Sigmoid colon (tissue), 7 donors: ENCODE data around the gene OR10G3. TPM values are rescaled to one million over a fixed set of nuclear protein-coding genes. Genes with fewer than 3 reads are reported as not detected.
"Not testable (repeated sequence)": the region's sequence is repeated elsewhere in the genome, so short reads cannot be mapped to it uniquely, and the experiment has no call there.

ENCODE experiments used
- DNase-seq: peaks from one replicate; pipeline ENCODE4 v3.0.0-alpha.2; 2019
- H3K27ac ChIP-seq, 4 donors: fragments of 200-600 bp; sonication (generic); one replicate each; pipeline ENCODE4 v1.5.1; 2016 to 2019; ENCODE audit warnings: mild to moderate bottlenecking in 1 of 4
- H3K27me3 ChIP-seq, 3 donors: fragments of 200-600 bp; sonication (generic); one replicate each; pipeline ENCODE4 v1.5.1; 2019; ENCODE audit warnings: mild to moderate bottlenecking in 1 of 3
- H3K36me3 ChIP-seq, 4 donors: fragments of 200-600 bp; sonication (generic); one replicate each; pipeline ENCODE4 v1.5.1; 2016 to 2019
- H3K4me1 ChIP-seq, 4 donors: fragments of 200-600 bp; sonication (generic); one replicate each; pipeline ENCODE4 v1.5.1; 2017 to 2019
- H3K4me3 ChIP-seq, 4 donors: fragments of 200-600 bp; sonication (generic); one replicate each; pipeline ENCODE4 v1.5.1; 2017 to 2019; ENCODE audit warnings: mild to moderate bottlenecking in 2 of 4, moderate library complexity in 1 of 4
- H3K9me3 ChIP-seq, 4 donors: fragments of 200-600 bp in 3 of 4; sonication (generic) in 3 of 4; one replicate each; pipeline versions ENCODE4 v1.5.1 to v1.6.1; 2013 to 2019
- EP300 ChIP-seq, 4 donors: sonication (generic); formaldehyde crosslinking; IDR thresholded peaks; one replicate each; pipeline ENCODE4 v1.6.1; 2017; ENCODE audit warnings: antibody characterized with exemption in 4 of 4
- POLR2A ChIP-seq, 2 donors: fragments of 450-650 bp; IDR thresholded peaks; one replicate each; pipeline ENCODE4 v1.6.1; 2016; ENCODE audit warnings: antibody characterized with exemption in 2 of 2, mild to moderate bottlenecking in 2 of 2, moderate library complexity in 2 of 2
- POLR2AphosphoS5 ChIP-seq, 4 donors: sonication (generic); formaldehyde crosslinking; IDR thresholded peaks; one replicate each; pipeline ENCODE4 v1.6.1; 2017; ENCODE audit warnings: antibody characterized with exemption in 4 of 4
- WGBS, 2 donors: extraction: QIAGEN DNeasy Blood & Tissue Kit; methylation state at CpG; one replicate each; pipeline ENCODE4 v1.1.7; 2013; 5-methylcytosine and 5-hydroxymethylcytosine counted together
- intact Hi-C: fragments of 100-400 bp; cut with DNase I; formaldehyde crosslinking; loops from one replicate; pipeline ENCODE4 v1.15.1; 2023
- polyA plus RNA-seq, 3 donors: library from polyadenylated mRNA; stranded (reverse); fragments of 200-250 nt; gene quantifications; one replicate each; pipeline ENCODE4 v1.2.3, GENCODE V29; 2013
- total RNA-seq, 4 donors: library from RNA; depleted of rRNA; stranded (reverse); fragments of >200 nt; gene quantifications; one replicate each; pipeline ENCODE4 v1.1.0, GENCODE V29; 2016
- TF ChIP-seq, protein P1 (sequence below), 4 experiments: fragments of 450-650 bp in 3 of 4; fragments of 200-600 bp in 1 of 4; IDR thresholded peaks; one replicate each; pipeline ENCODE4 v1.5.1; 2016 to 2019; ENCODE audit warnings: antibody characterized with exemption in 4 of 4, mild to moderate bottlenecking in 3 of 4, moderate library complexity in 2 of 4
- donor health status: healthy with polysubstance abuse.
- donor health status: Bipolar disorder and iron deficiency.
- donor health status: healthy.

Gene OR10G3
- total and polyA plus RNA-seq, 7 donors = not detected

DNA sequence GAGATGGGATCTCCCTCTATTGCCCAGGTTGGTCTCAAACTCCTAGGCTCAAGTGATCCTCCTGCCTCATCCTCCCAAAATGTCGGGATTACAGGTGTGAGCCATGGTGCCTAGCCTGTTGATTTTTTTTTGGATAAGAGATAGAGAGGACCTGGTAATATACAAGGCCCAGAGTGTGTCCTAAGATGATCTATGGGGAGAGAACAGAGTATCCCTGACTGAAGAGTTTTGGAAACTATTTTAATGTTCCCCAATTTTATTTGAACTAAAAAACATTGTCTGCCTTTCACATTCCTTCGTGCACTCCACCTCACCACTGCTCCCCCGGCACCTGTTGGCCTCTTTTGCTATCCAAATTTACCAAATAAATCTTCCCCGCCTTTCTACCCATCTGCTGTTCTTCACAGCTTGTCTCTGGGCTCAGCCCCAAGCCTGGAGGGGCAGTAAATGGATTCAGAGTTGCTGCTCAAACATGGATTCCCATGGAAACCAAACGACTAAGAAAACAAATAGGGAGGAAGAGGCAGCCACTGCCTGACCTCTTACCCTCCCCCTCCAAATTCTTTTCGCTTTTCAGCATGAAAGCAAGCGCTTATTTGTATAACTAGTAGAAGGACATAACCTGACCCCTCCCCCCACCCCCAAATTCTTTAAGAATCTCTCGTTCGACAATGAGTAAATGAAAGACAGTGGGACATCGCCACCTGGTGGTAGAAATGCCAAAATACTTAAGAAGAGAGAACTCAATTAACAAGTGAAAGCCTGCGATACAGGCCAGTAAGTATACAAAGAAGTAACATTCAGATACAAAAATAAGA, 22.6 kb downstream of the OR10G3 start:
- no peaks in the 10 kb centered on the region for H3K9me3 ChIP-seq
- peak; percentile 87 for DNase-seq
- no peaks in the 10 kb centered on the region for H3K36me3 ChIP-seq
- H3K27me3 ChIP-seq = no peaks in the 10 kb centered on the region
- intact Hi-C loops = loop anchor here (1.0 to 10.0 kb wide), 6 partner anchors 45 to 172 kb away; partner anchors contain the start of genes CHD8, METTL3, RAB2B and SUPT16H
- H3K27ac ChIP-seq = peak overlapping the region; percentile 71 to 81 (median 81)
- peak overlapping the region in 3 of 4 donors; percentile 31 to 46 (median 41) for H3K4me3 ChIP-seq
- peaks cover 0 to 13% (median 10%) of the 10 kb centered on the region in 4 donors for H3K4me1 ChIP-seq
- TF ChIP-seq, protein P1, sequence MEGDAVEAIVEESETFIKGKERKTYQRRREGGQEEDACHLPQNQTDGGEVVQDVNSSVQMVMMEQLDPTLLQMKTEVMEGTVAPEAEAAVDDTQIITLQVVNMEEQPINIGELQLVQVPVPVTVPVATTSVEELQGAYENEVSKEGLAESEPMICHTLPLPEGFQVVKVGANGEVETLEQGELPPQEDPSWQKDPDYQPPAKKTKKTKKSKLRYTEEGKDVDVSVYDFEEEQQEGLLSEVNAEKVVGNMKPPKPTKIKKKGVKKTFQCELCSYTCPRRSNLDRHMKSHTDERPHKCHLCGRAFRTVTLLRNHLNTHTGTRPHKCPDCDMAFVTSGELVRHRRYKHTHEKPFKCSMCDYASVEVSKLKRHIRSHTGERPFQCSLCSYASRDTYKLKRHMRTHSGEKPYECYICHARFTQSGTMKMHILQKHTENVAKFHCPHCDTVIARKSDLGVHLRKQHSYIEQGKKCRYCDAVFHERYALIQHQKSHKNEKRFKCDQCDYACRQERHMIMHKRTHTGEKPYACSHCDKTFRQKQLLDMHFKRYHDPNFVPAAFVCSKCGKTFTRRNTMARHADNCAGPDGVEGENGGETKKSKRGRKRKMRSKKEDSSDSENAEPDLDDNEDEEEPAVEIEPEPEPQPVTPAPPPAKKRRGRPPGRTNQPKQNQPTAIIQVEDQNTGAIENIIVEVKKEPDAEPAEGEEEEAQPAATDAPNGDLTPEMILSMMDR (IDR thresholded peaks at IDR 0.05) = peak; percentile 68 to 77 (median 72)
- TF ChIP-seq POLR2AphosphoS5 (IDR thresholded peaks at IDR 0.05) = no peak
- 5 to 17% methylated on average over 11 of the region's 11 CpGs for WGBS, 2 donors

DNA sequence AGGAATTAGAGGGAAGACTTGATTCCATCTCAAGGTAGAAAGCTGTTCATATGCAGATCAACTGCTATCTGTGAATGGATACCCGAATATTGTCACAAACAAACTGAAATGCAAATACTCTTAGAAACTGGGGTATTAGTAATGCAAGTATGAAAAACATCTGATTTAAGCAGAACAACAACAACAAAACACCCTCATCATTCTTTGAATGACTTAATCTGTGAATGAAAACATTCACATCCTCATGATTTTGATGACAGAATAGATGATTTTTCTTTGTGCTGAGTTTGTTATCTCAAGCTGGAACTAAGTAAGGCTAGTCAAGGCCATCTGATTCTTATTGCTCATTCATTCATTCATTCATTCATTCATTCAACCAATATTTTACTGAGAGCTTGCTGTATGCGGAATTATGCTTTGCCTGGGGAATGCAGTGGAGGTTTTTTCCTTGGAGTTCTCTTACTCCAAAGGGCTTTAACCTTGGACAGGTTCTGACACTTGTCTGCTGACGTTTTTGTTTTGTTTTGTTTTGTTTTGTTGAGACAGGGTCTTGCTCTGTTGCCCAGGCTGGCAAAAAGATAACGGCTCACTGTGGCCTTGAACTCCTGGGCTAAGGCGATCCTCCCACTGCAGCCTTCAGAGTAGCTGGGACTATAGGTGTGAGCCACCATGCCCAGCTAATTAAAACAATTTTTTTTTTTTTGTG, 23.3 kb downstream of the OR10G3 start:
- Histone ChIP-seq H3K4me3 (no peak overlapping the region), H3K36me3 (no peaks in the 10 kb centered on the region), H3K9me3 (no peaks in the 10 kb centered on the region), H3K27me3 (no peaks in the 10 kb centered on the region), H3K4me1 (peaks cover 0 to 13% (median 10%) of the 10 kb centered on the region in 4 donors), H3K27ac (peak overlapping the region; percentile 71 to 81 (median 81))
- no peak for DNase-seq
- intact Hi-C loops = loop anchor here (1.0 to 10.0 kb wide), 6 partner anchors 44 to 172 kb away; partner anchors contain the start of genes CHD8, METTL3, RAB2B and SUPT16H
- no peak for TF ChIP-seq POLR2A (IDR thresholded peaks at IDR 0.05)
- TF ChIP-seq, protein P1 (IDR thresholded peaks at IDR 0.05) = no peak
- TF ChIP-seq EP300 (IDR thresholded peaks at IDR 0.05) = no peak
- TF ChIP-seq POLR2AphosphoS5 (IDR thresholded peaks at IDR 0.05) = no peak
- WGBS, 2 donors = 54 to 76% methylated on average over 5 of the region's 5 CpGs

DNA sequence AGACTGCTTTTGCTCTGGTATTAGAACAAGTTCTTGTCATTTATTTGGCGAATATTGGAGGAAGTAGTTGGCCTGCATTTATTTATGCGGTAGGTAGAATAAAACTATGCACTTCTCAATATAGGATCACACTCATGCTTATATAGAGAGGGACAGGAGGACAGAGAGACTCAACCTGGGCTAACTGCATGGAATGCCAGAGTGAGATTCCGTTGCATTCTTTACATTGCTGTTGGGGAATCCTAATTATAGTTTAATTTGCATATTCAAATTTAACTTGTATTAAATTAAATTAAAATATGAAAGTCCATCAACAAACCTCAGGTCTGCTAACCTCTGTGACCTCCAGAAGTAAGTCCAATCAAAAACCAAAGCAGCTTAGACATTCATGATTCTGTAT, 26.6 kb downstream of the OR10G3 start:
- no peak for DNase-seq
- H3K27me3 ChIP-seq = no peaks in the 10 kb centered on the region
- TF ChIP-seq POLR2A (IDR thresholded peaks at IDR 0.05) = no peak
- TF ChIP-seq POLR2AphosphoS5 (IDR thresholded peaks at IDR 0.05) = no peak
- TF ChIP-seq, protein P1 (IDR thresholded peaks at IDR 0.05) = no peak
- H3K27ac ChIP-seq = no peak overlapping the region
- WGBS, 2 donors = 91 to 95% methylated on average over 3 of the region's 3 CpGs
- H3K36me3 ChIP-seq = no peaks in the 10 kb centered on the region
- H3K9me3 ChIP-seq = no peaks in the 10 kb centered on the region
- intact Hi-C loops = loop anchor here (10.0 kb wide), 1 partner anchor 168 kb away; the partner anchor contains the start of gene SUPT16H
- no peak overlapping the region for H3K4me3 ChIP-seq
- H3K4me1 ChIP-seq = peaks cover 0 to 13% (median 9%) of the 10 kb centered on the region in 4 donors

DNA sequence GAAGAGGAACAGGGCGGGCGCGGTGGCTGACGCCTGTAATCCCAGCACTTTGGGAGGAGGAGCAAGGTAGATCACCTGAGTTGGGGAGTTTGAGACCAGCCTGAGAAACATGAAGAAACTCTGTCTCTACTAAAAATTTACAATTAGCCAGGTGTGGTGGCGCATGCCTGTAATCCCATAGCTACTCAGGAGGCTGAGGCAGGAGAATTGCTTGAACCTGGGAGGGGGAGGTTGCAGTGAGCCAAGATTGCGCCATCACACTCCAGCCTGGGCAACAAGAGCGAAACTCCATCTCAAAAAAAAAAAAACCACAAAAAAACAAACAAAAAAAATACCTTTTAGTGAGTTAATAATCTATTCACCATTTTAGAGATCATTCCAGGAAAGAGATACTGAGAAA, 35.3 kb downstream of the OR10G3 start:
- WGBS, 2 donors = 91 to 95% methylated on average over 7 of the region's 7 CpGs
- H3K4me3 ChIP-seq, intact Hi-C loops: not testable (repeated sequence)

DNA sequence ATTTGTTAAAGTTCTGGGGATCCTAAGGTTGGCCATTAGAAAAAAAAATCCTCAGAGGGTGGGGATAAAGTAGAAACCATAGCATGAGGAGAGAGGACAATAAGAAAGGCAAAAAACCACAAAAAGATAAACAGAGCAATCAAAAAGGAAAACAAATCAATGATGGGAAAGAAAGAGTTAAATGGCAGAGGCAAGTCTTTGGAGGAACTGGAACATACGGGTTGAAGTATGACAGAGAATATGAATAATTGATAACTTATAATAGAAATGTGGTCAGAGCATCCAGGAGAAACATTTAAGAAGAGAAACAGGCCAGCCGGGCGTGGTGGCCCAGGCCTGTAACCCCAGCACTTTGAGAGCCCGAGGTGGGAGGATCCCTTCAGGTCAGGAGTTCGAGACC, 35.9 kb downstream of the OR10G3 start:
- Histone ChIP-seq H3K27ac (no peak overlapping the region), H3K9me3 (no peaks in the 10 kb centered on the region), H3K4me1 (no peaks in the 10 kb centered on the region), H3K27me3 (peaks cover 0 to 7% (median 3%) of the 10 kb centered on the region in 3 donors), H3K4me3 (no peak overlapping the region), H3K36me3 (no peaks in the 10 kb centered on the region)
- no peak for DNase-seq
- intact Hi-C loops = no loop called here
- 60 to 63% methylated on average over 5 of the region's 5 CpGs for WGBS, 2 donors
- TF ChIP-seq POLR2A (IDR thresholded peaks at IDR 0.05) (no peak), POLR2AphosphoS5 (IDR thresholded peaks at IDR 0.05) (no peak), EP300 (IDR thresholded peaks at IDR 0.05) (no peak)
- TF ChIP-seq, protein P1 (IDR thresholded peaks at IDR 0.05) = no peak

More for the DNA sequence above, 35.3 kb downstream of the OR10G3 start:
- not testable (repeated sequence) for H3K27me3 ChIP-seq, H3K4me1 ChIP-seq, H3K36me3 ChIP-seq, DNase-seq, H3K9me3 ChIP-seq, H3K27ac ChIP-seq
